ENCODE data around the gene SPI1.

The SPI1 gene

DNA sequence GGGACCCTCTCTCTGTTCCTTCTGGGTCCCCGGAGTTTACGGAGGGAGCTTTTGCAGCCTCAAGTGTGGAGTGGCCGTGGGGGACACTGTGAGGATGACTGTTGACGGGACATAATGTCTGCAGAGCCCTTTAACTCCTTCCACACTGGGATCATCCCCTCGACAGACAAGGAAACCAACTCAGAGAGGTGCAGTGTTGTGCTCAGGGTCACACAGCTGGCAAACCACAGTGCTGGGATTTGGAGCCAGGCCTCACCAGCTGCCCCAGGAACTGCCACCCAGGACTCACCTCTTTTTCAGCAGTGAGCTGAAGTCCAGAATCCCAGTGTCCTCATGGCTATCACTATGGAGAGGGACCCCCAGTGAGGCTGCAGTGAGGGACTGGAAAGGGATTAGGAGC lies 31.2 kb downstream of the SPI1 start:
- Histone ChIP-seq H3K27ac (no peak overlapping the region), H3K36me3 (no peaks in the 10 kb centered on the region), H3K9me3 (ENCODE audit: severe bottlenecking) (no peaks in the 10 kb centered on the region), H3K27me3 (ENCODE audit: insufficient read depth, low read depth, severe bottlenecking) (no peaks in the 10 kb centered on the region), H3K4me3 (ENCODE audit: low read depth, low read length) (no peak overlapping the region)
- no peak for DNase-seq
- TF ChIP-seq, protein P1, sequence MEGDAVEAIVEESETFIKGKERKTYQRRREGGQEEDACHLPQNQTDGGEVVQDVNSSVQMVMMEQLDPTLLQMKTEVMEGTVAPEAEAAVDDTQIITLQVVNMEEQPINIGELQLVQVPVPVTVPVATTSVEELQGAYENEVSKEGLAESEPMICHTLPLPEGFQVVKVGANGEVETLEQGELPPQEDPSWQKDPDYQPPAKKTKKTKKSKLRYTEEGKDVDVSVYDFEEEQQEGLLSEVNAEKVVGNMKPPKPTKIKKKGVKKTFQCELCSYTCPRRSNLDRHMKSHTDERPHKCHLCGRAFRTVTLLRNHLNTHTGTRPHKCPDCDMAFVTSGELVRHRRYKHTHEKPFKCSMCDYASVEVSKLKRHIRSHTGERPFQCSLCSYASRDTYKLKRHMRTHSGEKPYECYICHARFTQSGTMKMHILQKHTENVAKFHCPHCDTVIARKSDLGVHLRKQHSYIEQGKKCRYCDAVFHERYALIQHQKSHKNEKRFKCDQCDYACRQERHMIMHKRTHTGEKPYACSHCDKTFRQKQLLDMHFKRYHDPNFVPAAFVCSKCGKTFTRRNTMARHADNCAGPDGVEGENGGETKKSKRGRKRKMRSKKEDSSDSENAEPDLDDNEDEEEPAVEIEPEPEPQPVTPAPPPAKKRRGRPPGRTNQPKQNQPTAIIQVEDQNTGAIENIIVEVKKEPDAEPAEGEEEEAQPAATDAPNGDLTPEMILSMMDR (IDR thresholded peaks at IDR 0.05; ENCODE audit: low read depth, low read length): no peak

- Histone ChIP-seq H3K9me3 (ENCODE audit: severe bottlenecking) (no peaks in the 10 kb centered on the region), H3K27ac (no peak overlapping the region), H3K36me3 (no peaks in the 10 kb centered on the region), H3K4me3 (ENCODE audit: low read depth, low read length) (no peak overlapping the region), H3K27me3 (ENCODE audit: insufficient read depth, low read depth, severe bottlenecking) (no peaks in the 10 kb centered on the region)
- no peak for DNase-seq
- TF ChIP-seq, protein P1 (IDR thresholded peaks at IDR 0.05; ENCODE audit: low read depth, low read length): no peak
Observed at GRCh38 chr11:47345890-47346563, 32.3 kb downstream of the SPI1 start.

DNA sequence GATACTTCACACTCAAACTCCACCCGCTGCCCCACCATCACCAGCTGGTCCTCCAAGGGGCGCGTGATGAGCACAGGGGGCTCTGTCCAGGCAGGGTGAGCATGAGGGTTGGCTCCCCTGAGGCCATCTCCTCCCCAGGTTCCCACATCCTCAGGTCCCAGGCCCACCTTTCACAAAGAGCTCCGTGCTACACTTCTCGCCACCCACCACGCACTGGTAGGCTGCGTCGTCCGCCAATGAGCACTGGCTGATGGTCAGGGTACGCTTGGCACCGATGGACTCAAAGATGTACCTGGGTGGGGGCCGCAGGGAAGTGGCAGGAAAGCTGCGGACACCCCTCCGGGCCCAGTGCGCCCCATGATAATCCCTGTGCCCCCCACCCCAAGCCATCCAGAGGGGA lies 35.5 kb downstream of the SPI1 start:
- Histone ChIP-seq H3K9me3 (ENCODE audit: severe bottlenecking) (no peaks in the 10 kb centered on the region), H3K36me3 (no peaks in the 10 kb centered on the region), H3K4me3 (ENCODE audit: low read depth, low read length) (no peak overlapping the region), H3K27me3 (ENCODE audit: insufficient read depth, low read depth, severe bottlenecking) (no peaks in the 10 kb centered on the region), H3K27ac (no peak overlapping the region)
- no peak for DNase-seq
- TF ChIP-seq, protein P1 (IDR thresholded peaks at IDR 0.05; ENCODE audit: low read depth, low read length): no peak

- Histone ChIP-seq H3K9me3 (ENCODE audit: severe bottlenecking) (no peaks in the 10 kb centered on the region), H3K4me3 (ENCODE audit: low read depth, low read length) (no peak overlapping the region), H3K27ac (no peak overlapping the region), H3K27me3 (ENCODE audit: insufficient read depth, low read depth, severe bottlenecking) (no peaks in the 10 kb centered on the region), H3K36me3 (no peaks in the 10 kb centered on the region)
- DNase-seq: no peak
- TF ChIP-seq, protein P1 (IDR thresholded peaks at IDR 0.05; ENCODE audit: low read depth, low read length): no peak
Observed at GRCh38 chr11:47342036-47342803, 36.1 kb downstream of the SPI1 start.

GRCh38 chr11:47340980-47341775 lies 37.2 kb downstream of the SPI1 start:
- TF ChIP-seq, protein P1 (IDR thresholded peaks at IDR 0.05; ENCODE audit: low read depth, low read length): no peak
- no peaks in the 10 kb centered on the region for H3K27me3 ChIP-seq (ENCODE audit: insufficient read depth, low read depth, severe bottlenecking)
- H3K9me3 ChIP-seq (ENCODE audit: severe bottlenecking): no peaks in the 10 kb centered on the region
- H3K36me3 ChIP-seq: no peaks in the 10 kb centered on the region
- no peak for DNase-seq
- no peak overlapping the region for H3K4me3 ChIP-seq (ENCODE audit: low read depth, low read length)
- no peak overlapping the region for H3K27ac ChIP-seq

Data from WERI-Rb-1 (cell line).